WTC11 (cell line): Measurements from ENCODE around the gene CCDC127. TPM values are rescaled to one million over a fixed set of nuclear protein-coding genes. Genes with fewer than 3 reads are reported as not detected.

ENCODE experiments used
- ATAC-seq: fragments of 200-7000 bp; cut with Tn5 transposase; 2 replicates; pipeline ENCODE4 v1.10.0; 2021; ENCODE audit warnings: mild to moderate bottlenecking, moderate library complexity
- CTCF ChIA-PET: fragments of 300-600 bp; sonication (Branson Sonifier 250); formaldehyde crosslinking; loops from one replicate; lab custom pipeline; 2021; ENCODE audit warnings: antibody characterized with exemption; lab: Charles Lee
- POLR2A ChIA-PET: fragments of 350-600 bp; sonication (Branson Sonifier 250); formaldehyde crosslinking; loops from one replicate; lab custom pipeline; 2021; ENCODE audit warnings: antibody characterized with exemption; lab: Charles Lee
- DNase-seq: peaks from one replicate; pipeline ENCODE4 v3.0.0; 2021; ENCODE audit warnings: low spot score
- H3K27ac Mint-ChIP-seq: 2 replicates; pipeline ENCODE4 v1.8.0; 2021; ENCODE audit warnings: mixed read lengths
- H3K27me3 Mint-ChIP-seq: 2 replicates; pipeline ENCODE4 v1.8.0; 2021; ENCODE audit warnings: low read depth, mild to moderate bottlenecking, moderate library complexity, mixed read lengths
- H3K36me3 Mint-ChIP-seq: 2 replicates; pipeline ENCODE4 v1.8.0; 2021; ENCODE audit warnings: mixed read lengths
- H3K4me1 Mint-ChIP-seq: 2 replicates; pipeline ENCODE4 v1.8.0; 2022; ENCODE audit warnings: mixed read lengths
- H3K4me3 Mint-ChIP-seq: 2 replicates; pipeline ENCODE4 v1.8.0; 2021; ENCODE audit warnings: mild to moderate bottlenecking, moderate library complexity, mixed read lengths
- H3K9me3 Mint-ChIP-seq: 2 replicates; pipeline ENCODE4 v1.8.0; 2021; ENCODE audit warnings: mixed read lengths
- ATF3 ChIP-seq: sonication (generic); formaldehyde crosslinking; conservative IDR thresholded peaks from 2 replicates; pipeline ENCODE4 v1.8.1; 2022; ENCODE audit warnings: mild to moderate bottlenecking, missing genetic modification reagents
- CREB1 ChIP-seq: sonication (generic); formaldehyde crosslinking; IDR thresholded peaks from 2 replicates; pipeline ENCODE4 v1.8.0; 2023; ENCODE audit warnings: mild to moderate bottlenecking, missing genetic modification reagents
- E2F5 ChIP-seq: sonication (generic); formaldehyde crosslinking; IDR thresholded peaks from 2 replicates; pipeline ENCODE4 v1.8.1; 2022; ENCODE audit warnings: mild to moderate bottlenecking, moderate library complexity, missing genetic modification reagents
- ESRRA ChIP-seq: sonication (generic); formaldehyde crosslinking; IDR thresholded peaks from 2 replicates; pipeline ENCODE4 v1.8.1; 2022; ENCODE audit warnings: mild to moderate bottlenecking, missing genetic modification reagents, borderline replicate concordance
- ETV6 ChIP-seq: sonication (generic); formaldehyde crosslinking; IDR thresholded peaks from 2 replicates; pipeline ENCODE4 v1.8.1; 2022; ENCODE audit warnings: mild to moderate bottlenecking, missing genetic modification reagents
- FOXK1 ChIP-seq: sonication (generic); formaldehyde crosslinking; IDR thresholded peaks from 2 replicates; pipeline ENCODE4 v1.8.0; 2022; ENCODE audit warnings: mild to moderate bottlenecking, moderate library complexity, missing genetic modification reagents
- FOXP1 ChIP-seq: sonication (generic); formaldehyde crosslinking; IDR thresholded peaks from 2 replicates; pipeline ENCODE4 v1.8.0; 2022; ENCODE audit warnings: missing genetic modification reagents, mild to moderate bottlenecking, moderate library complexity, borderline replicate concordance
- GTF2I ChIP-seq: fragments of 250-450 bp; sonication (Bioruptor Pico); conservative IDR thresholded peaks from 2 replicates; pipeline ENCODE4 v1.4.0; 2021; ENCODE audit warnings: mild to moderate bottlenecking
- MYBL2 ChIP-seq: sonication (generic); formaldehyde crosslinking; IDR thresholded peaks from 2 replicates; pipeline ENCODE4 v1.8.1; 2023; ENCODE audit warnings: mild to moderate bottlenecking, moderate library complexity, missing genetic modification reagents
- NR2C2 ChIP-seq: sonication (generic); formaldehyde crosslinking; IDR thresholded peaks from 2 replicates; pipeline ENCODE4 v1.8.0; 2022; ENCODE audit warnings: mild to moderate bottlenecking, missing genetic modification reagents
- RELA ChIP-seq: sonication (generic); formaldehyde crosslinking; IDR thresholded peaks from 2 replicates; pipeline ENCODE4 v1.8.1; 2022; ENCODE audit warnings: missing genetic modification reagents, mild to moderate bottlenecking, borderline replicate concordance
- SMAD4 ChIP-seq: sonication (generic); formaldehyde crosslinking; IDR thresholded peaks from 2 replicates; pipeline ENCODE4 v1.8.0; 2022; ENCODE audit warnings: mild to moderate bottlenecking, missing genetic modification reagents
- TEAD1 ChIP-seq: sonication (generic); formaldehyde crosslinking; IDR thresholded peaks from 2 replicates; pipeline ENCODE4 v1.8.0; 2022; ENCODE audit warnings: mild to moderate bottlenecking, missing genetic modification reagents
- USF2 ChIP-seq: sonication (generic); formaldehyde crosslinking; IDR thresholded peaks from 2 replicates; pipeline ENCODE4 v1.8.1; 2023; ENCODE audit warnings: mild to moderate bottlenecking, missing genetic modification reagents, moderate library complexity
- ZNF138 ChIP-seq: sonication (generic); formaldehyde crosslinking; conservative IDR thresholded peaks from 2 replicates; pipeline ENCODE4 v1.8.1; 2022; ENCODE audit warnings: mild to moderate bottlenecking, moderate library complexity, missing genetic modification reagents
- ZNF281 ChIP-seq: sonication (generic); formaldehyde crosslinking; IDR thresholded peaks from 2 replicates; pipeline ENCODE4 v1.8.0; 2023; ENCODE audit warnings: mild to moderate bottlenecking, missing genetic modification reagents
- ZNF425 ChIP-seq: fragments of 250-450 bp; sonication (Bioruptor Pico); conservative IDR thresholded peaks from 2 replicates; pipeline ENCODE4 v1.9.0; 2021; ENCODE audit warnings: mild to moderate bottlenecking
- ZNF512 ChIP-seq: sonication (generic); formaldehyde crosslinking; IDR thresholded peaks from 2 replicates; pipeline ENCODE4 v1.8.1; 2022; ENCODE audit warnings: missing genetic modification reagents, borderline replicate concordance
- ZNF532 ChIP-seq: fragments of 250-450 bp; sonication (Bioruptor Pico); IDR thresholded peaks from 2 replicates; pipeline ENCODE4 v1.9.0; 2021; ENCODE audit warnings: mild to moderate bottlenecking, borderline replicate concordance
- total RNA-seq: library from RNA; stranded (reverse); gene quantifications from 3 replicates; pipeline ENCODE4 v1.2.3, GENCODE V29; 2021

CCDC127 gene
- total RNA-seq, 1 experiment from 2014 or later, result 5.3 TPM

- Mint-ChIP-seq H3K36me3 (peaks cover 15% of the 10 kb centered on the region), H3K27me3 (no peaks in the 10 kb centered on the region), H3K27ac (no peak overlapping the region), H3K9me3 (no peaks in the 10 kb centered on the region)
- POLR2A ChIA-PET, result no interaction called here
- ATAC-seq, result no peak
- CTCF ChIA-PET, result no interaction called here
- DNase-seq, result no peak
- no peak for TF ChIP-seq E2F5
- TF ChIP-seq CREB1, result no peak
- TF ChIP-seq ZNF512 (CRISPR knock-in tag), result no peak
- TF ChIP-seq TEAD1, result no peak
- no peak for TF ChIP-seq ZNF281 (CRISPR knock-in tag)
- no peak for TF ChIP-seq USF2 (CRISPR knock-in tag)
- TF ChIP-seq ZNF425 (CRISPR knock-in tag), result no peak
- TF ChIP-seq ETV6 (CRISPR knock-in tag), result no peak
- no peak for TF ChIP-seq ESRRA
- no peak for TF ChIP-seq MYBL2 (CRISPR knock-in tag)
- no peak for TF ChIP-seq ATF3 (CRISPR knock-in tag)
- TF ChIP-seq FOXK1 (CRISPR knock-in tag), result no peak
- no peak for TF ChIP-seq ZNF138 (CRISPR knock-in tag)
- TF ChIP-seq GTF2I (CRISPR knock-in tag), result no peak
- TF ChIP-seq FOXP1 (CRISPR knock-in tag), result no peak
- no peak for TF ChIP-seq ZNF532 (CRISPR knock-in tag)
- no peak for TF ChIP-seq SMAD4 (CRISPR knock-in tag)
- TF ChIP-seq RELA (CRISPR knock-in tag), result no peak
- TF ChIP-seq NR2C2 (CRISPR knock-in tag), result no peak
- TF ChIP-seq, all 79 proteins: peak for 0
- no peak overlapping the region for H3K4me3 Mint-ChIP-seq
- H3K4me1 Mint-ChIP-seq, result peaks cover 7% of the 10 kb centered on the region
Observed at GRCh38 chr5:213803-214395, 4.1 kb downstream of the CCDC127 start.
